Raji (cell line): ENCODE results near the gene NRDE2.

Experiments used
- POLR2A ChIP-seq: IDR thresholded peaks from 2 replicates; pipeline ENCODE4 v1.6.1; 2011; ENCODE audit warnings: low read depth, low read length, control low read depth; ENCODE audit not compliant: insufficient read depth

Gene NRDE2

DNA sequence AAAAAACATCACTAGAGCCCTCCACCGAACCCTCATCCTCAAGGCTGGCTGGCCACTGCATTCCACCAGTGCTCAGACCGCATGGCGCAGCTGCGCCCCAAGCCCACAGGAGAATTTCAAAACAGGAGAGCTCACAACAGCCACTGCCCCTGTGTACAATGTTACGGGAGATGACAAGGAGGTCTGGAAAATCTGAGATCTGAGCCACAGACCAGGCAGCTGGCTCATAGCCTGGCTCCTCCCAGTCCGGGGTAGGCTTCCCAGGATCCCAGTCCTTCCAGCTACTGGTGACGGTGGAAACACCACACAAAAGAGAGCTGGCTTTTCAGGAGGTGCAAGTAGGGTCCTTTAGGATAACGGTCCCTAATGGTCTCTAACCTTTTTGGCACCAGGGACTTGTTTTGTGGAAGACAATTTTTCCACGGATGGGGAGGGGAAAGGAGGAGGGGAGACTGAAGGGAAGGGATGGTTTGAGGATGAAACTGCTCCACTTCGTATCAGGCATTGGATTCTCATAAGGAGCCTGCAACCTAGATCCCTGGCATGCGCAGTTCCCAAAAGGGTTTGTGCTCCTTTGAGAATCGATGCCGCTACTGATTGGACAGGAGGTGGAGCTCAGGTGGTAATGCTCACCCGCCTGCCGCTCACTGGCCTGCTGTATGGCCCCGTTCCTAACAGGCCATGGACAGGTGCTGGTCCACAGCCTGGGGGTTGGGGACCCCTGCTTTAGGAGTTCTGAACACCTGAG is 23.0 kb upstream of the NRDE2 start:
- no peak for TF ChIP-seq POLR2A

- no peak for TF ChIP-seq POLR2A
These were observed 18.0 kb upstream of the NRDE2 start for GRCh38 chr14:90349739-90350138.

DNA sequence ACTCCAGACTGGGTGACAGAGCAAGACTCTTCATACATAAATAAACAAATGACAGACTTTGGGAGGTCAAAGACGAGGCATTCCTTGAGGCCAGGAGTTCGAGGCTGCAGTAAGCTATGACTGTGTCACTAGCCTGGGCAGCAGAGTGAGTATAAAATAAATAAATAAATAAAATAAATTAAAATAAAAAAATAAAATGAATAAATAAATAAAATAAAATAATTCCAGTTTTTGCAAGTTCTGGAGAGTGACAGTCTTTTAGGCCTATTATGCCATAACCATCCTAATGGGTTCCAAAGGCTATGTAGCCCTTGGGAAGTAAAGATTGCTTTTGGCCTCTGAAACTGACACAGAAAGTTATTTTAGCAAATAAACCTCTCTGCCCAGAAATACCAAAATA is 16.5 kb upstream of the NRDE2 start:
- TF ChIP-seq POLR2A, result no peak

- TF ChIP-seq POLR2A, result no peak
These were observed 13.5 kb upstream of the NRDE2 start for GRCh38 chr14:90345239-90345557.

DNA sequence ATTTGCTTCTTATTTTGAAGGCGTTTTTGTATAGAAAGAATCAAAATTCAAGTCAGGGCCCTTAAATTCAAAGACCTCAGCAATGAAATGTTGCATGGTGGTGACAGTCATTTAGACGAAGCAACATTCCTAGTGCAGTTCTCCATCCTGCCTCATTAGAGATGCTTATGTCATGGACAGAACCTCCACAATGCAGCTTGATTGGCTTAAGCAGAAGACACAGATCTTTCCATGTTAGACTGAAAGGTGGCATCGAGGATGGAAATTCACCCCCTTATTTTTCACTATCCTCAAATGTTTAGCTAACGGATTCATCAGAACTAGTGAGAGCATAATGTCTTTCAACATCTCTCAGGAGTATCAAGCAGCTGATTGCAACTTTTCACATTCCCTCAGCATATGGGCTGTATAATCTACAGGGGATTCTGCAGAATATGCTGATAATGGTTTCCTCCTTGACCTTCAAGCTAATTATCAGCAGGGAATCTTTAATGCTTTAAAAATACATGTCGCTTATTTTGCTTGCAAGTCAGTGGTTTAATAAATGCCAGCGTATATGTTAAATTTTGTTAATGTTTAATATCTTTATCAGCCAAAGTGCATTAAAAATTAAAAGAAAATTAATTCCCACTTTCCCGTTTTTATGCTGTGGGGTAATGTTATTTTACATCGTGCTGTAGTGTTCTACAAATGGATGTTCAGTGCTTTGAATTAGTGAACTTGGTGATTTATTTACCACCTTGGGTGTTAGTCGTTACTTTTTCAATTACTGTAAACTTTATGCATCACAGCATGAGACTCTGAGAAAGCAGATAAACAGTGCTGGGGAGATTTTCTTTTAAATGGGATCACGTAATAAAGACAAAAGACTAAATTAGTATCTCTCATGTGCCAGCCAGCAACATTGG is 12.8 kb upstream of the NRDE2 start:
- no peak for TF ChIP-seq POLR2A

DNA sequence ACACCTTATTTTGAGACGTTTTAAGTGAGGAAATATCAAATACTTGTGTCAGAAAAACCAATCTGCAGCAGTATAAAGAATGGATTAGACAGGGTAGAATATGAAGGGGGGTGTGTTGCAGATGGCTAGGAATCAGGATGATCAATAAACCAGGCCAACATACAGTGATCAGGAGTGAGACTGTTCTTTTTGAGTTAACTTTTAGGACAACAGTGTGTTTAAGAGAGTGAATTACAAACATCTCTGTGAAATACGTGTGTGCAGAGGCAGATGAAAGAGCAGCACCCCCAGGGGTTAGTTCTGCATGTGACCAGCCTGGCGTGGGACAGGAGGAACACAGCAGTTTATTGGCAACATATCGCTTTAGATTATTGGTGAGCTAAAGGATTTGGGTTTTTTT is 10.6 kb upstream of the NRDE2 start:
- TF ChIP-seq POLR2A, result no peak

- TF ChIP-seq POLR2A, result no peak
These were observed 10.0 kb upstream of the NRDE2 start for GRCh38 chr14:90341784-90342183.

GRCh38 chr14:90336985-90337384 is 5.2 kb upstream of the NRDE2 start:
- no peak for TF ChIP-seq POLR2A

DNA sequence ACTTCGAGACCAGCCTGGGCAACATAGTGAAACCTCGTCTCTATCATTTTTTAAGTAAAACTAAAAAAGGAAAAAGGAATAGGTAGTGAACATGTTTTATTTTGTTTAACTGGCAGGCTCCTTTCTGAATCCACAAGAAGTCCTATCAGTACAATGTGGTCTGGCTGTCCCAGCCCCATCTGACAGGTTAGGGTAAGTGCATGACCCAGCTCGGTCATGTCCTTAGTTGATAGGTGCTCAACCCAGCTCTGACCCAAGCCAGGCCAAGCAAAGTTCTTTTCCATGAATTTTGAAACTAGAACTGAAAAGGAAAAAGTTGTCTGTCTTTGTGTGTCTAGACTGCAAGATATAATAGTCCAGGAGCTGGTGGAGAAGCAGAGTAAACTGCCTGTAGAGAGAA is 4.7 kb upstream of the NRDE2 start:
- no peak for TF ChIP-seq POLR2A

DNA sequence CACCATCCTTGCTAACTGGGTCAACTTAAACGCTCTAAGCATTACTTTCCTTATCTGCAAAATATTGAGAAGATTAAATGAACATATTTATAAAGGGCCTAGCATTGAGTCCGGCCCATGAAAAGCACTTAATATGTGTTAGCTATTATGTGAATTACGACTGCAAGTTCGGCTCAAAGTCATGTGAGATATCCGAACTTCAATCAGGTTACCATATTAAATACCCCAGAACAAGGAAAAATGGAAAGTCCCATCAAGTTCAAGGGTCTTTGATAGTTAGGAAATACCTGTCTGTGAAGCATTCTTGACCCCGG is 487 bp upstream of the NRDE2 start:
- no peak; the same call in 1 of the 2 replicates for TF ChIP-seq POLR2A

DNA sequence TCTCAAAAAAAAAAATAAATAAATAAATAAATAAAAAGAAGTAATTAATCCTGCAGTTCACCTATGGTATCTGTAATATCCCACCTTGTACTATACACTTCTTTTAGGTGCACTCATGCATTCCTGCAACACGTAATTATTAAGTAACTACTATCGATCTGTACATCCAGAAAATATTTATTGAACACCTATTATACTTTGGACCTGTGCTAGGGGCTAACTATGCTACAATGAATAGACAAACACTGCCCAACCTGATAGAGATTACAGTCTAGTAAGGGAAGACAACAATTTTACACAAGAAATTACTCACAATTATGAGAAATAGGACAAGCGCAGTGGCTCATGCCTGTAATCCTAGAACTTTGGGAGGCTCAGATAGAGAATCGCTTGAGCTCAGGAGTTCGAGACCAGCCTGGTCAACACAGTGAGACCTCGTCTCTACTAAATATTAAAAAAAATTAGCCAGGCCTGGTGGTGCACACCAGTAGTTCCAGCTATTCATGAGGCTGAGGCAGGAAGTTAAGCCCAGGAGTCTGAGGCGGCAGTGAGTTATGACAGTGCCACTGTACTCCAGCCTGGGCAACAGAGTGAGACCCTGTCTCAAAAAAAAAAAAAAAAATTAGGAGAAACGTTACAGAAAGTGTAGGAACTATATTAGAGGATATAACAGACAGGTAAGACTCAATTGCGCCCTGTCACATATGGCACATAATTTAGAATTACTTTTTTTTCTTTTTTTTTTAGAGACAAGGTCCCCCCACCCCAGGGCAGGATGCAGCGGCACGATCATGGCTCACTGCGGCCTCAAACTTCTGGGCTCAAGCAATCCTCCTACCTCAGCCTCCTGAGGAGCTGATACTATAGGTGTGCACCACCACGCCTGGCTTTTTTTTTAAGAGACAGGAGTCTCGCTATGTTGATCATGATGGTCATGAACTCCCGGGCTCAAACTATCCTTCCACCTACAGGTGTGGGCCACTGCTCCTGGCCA is 1.2 kb downstream of the NRDE2 start:
- no peak for TF ChIP-seq POLR2A

GRCh38 chr14:90321891-90322290 is 9.8 kb downstream of the NRDE2 start:
- no peak for TF ChIP-seq POLR2A

GRCh38 chr14:90319634-90320541 is 11.9 kb downstream of the NRDE2 start:
- TF ChIP-seq POLR2A, result no peak

GRCh38 chr14:90319173-90319572 is 12.6 kb downstream of the NRDE2 start:
- TF ChIP-seq POLR2A, result no peak
